IMR-90 (cell line): ENCODE measurements around the gene TMEM41A. TPM values are rescaled to one million over a fixed set of nuclear protein-coding genes. Genes with fewer than 3 reads are reported as not detected.

Experiments used
- ATAC-seq: fragments of 200-7000 bp; cut with Tn5 transposase; 2 replicates; pipeline ENCODE4 v1.9.1; 2020; ENCODE audit warnings: low read depth, mild to moderate bottlenecking, moderate library complexity
- BruUV-seq: library from RNA; stranded (reverse); fragments of 400-500 nt; replicated peaks from 2 replicates; lab custom pipeline; 2021; lab: Mats Ljungman, UMichigan
- CTCF ChIA-PET: fragments of 300-600 bp; formaldehyde crosslinking; extraction: SDS; loops from one replicate; lab custom pipeline; 2021; ENCODE audit warnings: antibody characterized with exemption; lab: Yijun Ruan, JAX
- POLR2A ChIA-PET: fragments of 300-600 bp; sonication (Branson Sonifier 250); formaldehyde crosslinking; loops from one replicate; lab custom pipeline; 2022; ENCODE audit warnings: antibody characterized with exemption; ENCODE audit not compliant: unreplicated experiment; lab: Charles Lee
- DNase-seq: peaks from one replicate; pipeline ENCODE4 v3.0.0; 2013
- H2AFZ ChIP-seq: replicated peaks from 2 replicates; pipeline ENCODE3; 2013; ENCODE audit warnings: low read length, mild to moderate bottlenecking; ENCODE audit not compliant: poor library complexity
- H2AK5ac ChIP-seq: 2 replicates; pipeline ENCODE4 v1.6.1; 2013; ENCODE audit warnings: low read depth, low read length, inconsistent platforms
- H2AK9ac ChIP-seq: replicated peaks from 2 replicates; pipeline ENCODE3; 2013; ENCODE audit warnings: mild to moderate bottlenecking, low read depth, low read length, moderate library complexity; ENCODE audit not compliant: poor library complexity
- H2BK120ac ChIP-seq: 2 replicates; pipeline ENCODE4 v1.6.1; 2013; ENCODE audit warnings: low read depth, low read length, inconsistent platforms
- H2BK15ac ChIP-seq: 3 replicates; pipeline ENCODE4 v1.6.1; 2013; ENCODE audit warnings: low read depth, low read length, inconsistent platforms
- H2BK20ac ChIP-seq: 2 replicates; pipeline ENCODE4 v1.6.1; 2013; ENCODE audit warnings: low read depth, mild to moderate bottlenecking, inconsistent platforms, low read length, moderate library complexity
- H2BK5ac ChIP-seq: 2 replicates; pipeline ENCODE4 v1.6.1; 2013; ENCODE audit warnings: mild to moderate bottlenecking, low read depth, low read length, inconsistent platforms; ENCODE audit not compliant: poor library complexity, severe bottlenecking
- H3K14ac ChIP-seq: replicated peaks from 2 replicates; pipeline ENCODE4 v1.6.1; 2013; ENCODE audit warnings: low read depth, low read length, inconsistent platforms
- H3K18ac ChIP-seq: 2 replicates; pipeline ENCODE4 v1.6.1; 2013; ENCODE audit warnings: low read depth, low read length, control low read depth
- H3K23ac ChIP-seq: 2 replicates; pipeline ENCODE4 v1.6.1; 2013; ENCODE audit warnings: low read depth, low read length, inconsistent platforms
- H3K27ac ChIP-seq: 2 replicates; pipeline ENCODE4 v1.5.1; 2013; ENCODE audit warnings: mild to moderate bottlenecking, control low read depth, low read length; ENCODE audit not compliant: insufficient read depth
- H3K27me3 ChIP-seq: 2 replicates; pipeline ENCODE4 v1.6.1; 2013; ENCODE audit warnings: low read length; ENCODE audit not compliant: control insufficient read depth, insufficient read depth
- H3K36me3 ChIP-seq: 2 replicates; pipeline ENCODE4 v1.6.1; 2013; ENCODE audit warnings: low read length, mixed read lengths; ENCODE audit not compliant: control insufficient read depth, insufficient read depth
- H3K4ac ChIP-seq: 2 replicates; pipeline ENCODE4 v1.6.1; 2013; ENCODE audit warnings: low read depth, low read length, inconsistent platforms
- H3K4me1 ChIP-seq: 2 replicates; pipeline ENCODE4 v1.6.1; 2013; ENCODE audit warnings: low read length, mixed read lengths; ENCODE audit not compliant: control insufficient read depth, insufficient read depth
- H3K4me2 ChIP-seq: 2 replicates; pipeline ENCODE4 v1.6.1; 2013; ENCODE audit warnings: low read depth, mild to moderate bottlenecking, control low read depth, low read length, moderate library complexity
- H3K4me3 ChIP-seq: 2 replicates; pipeline ENCODE4 v1.5.1; 2013; ENCODE audit warnings: low read depth, mild to moderate bottlenecking, control low read depth, low read length, moderate library complexity; ENCODE audit not compliant: insufficient read depth
- H3K56ac ChIP-seq: 2 replicates; pipeline ENCODE4 v1.6.1; 2013; ENCODE audit warnings: low read length, inconsistent platforms; ENCODE audit not compliant: insufficient read depth; ENCODE audit errors: extremely low read depth
- H3K79me1 ChIP-seq, 2 experiments: 2 replicates each; pipeline ENCODE4 v1.6.1; 2013; ENCODE audit warnings: low read length in 2 of 2, inconsistent platforms in 1 of 2, low read depth in 1 of 2
- H3K9ac ChIP-seq: 2 replicates; pipeline ENCODE4 v1.6.1; 2013; ENCODE audit warnings: low read depth, low read length, control low read depth
- H3K9me1 ChIP-seq: 2 replicates; pipeline ENCODE4 v1.6.1; 2013; ENCODE audit warnings: low read length, inconsistent platforms; ENCODE audit not compliant: insufficient read depth
- H3K9me3 ChIP-seq: 2 replicates; pipeline ENCODE4 v1.6.1; 2013; ENCODE audit warnings: low read length; ENCODE audit not compliant: control insufficient read depth, insufficient read depth
- H4K20me1 ChIP-seq: 2 replicates; pipeline ENCODE4 v1.6.1; 2013; ENCODE audit warnings: low read length, inconsistent platforms; ENCODE audit not compliant: insufficient read depth
- H4K5ac ChIP-seq: 2 replicates; pipeline ENCODE4 v1.6.1; 2013; ENCODE audit warnings: mild to moderate bottlenecking, low read depth, low read length, control low read depth
- H4K8ac ChIP-seq, 2 experiments: 2 replicates each; pipeline ENCODE4 v1.6.1; 2013; ENCODE audit warnings: low read depth in 2 of 2, low read length in 2 of 2, control low read depth in 1 of 2, inconsistent platforms in 1 of 2
- H4K91ac ChIP-seq: 2 replicates; pipeline ENCODE4 v1.6.1; 2013; ENCODE audit warnings: low read depth, low read length, inconsistent platforms; ENCODE audit not compliant: insufficient read depth
- NFE2L2 ChIP-seq: fragments of 150-350 bp; IDR thresholded peaks from 2 replicates; pipeline ENCODE4 v1.6.1; 2016; ENCODE audit warnings: low read depth, mild to moderate bottlenecking, low read length
- WGBS, 2 experiments: methylation state at CpG; one replicate each; pipeline versions ENCODE4 v1.1.5 to v1.1.7; 2013; ENCODE audit warnings: missing lambda C conversion rate in 2 of 2; ENCODE audit not compliant: insufficient read length in 1 of 2; ENCODE audit errors: extremely low coverage in 2 of 2; 5-methylcytosine and 5-hydroxymethylcytosine counted together
- dilution Hi-C: fragments of 300-500 bp; cut with HindIII; formaldehyde crosslinking; loops from one replicate; pipeline ENCODE4 v1.14.3; 2018; ENCODE audit warnings: low sequenced_read_pairs; ENCODE audit not compliant: unreplicated experiment
- in situ Hi-C: fragments of 300-500 bp; cut with MboI; formaldehyde crosslinking; loops from 3 replicates; pipeline ENCODE4 v1.14.3; 2019; ENCODE audit warnings: low sequenced_read_pairs, inconsistent platforms, mixed read lengths
- intact Hi-C: fragments of 100-400 bp; cut with micrococcal nuclease; formaldehyde crosslinking; loops from 2 replicates; pipeline ENCODE4 v1.10.0; 2022
- polyA plus RNA-seq, 3 experiments: library from polyadenylated mRNA; depleted of rRNA; stranded (reverse); fragments of >200 nt; gene quantifications; 2 replicates each; pipeline ENCODE4 v1.2.3, GENCODE V29; 2012; ENCODE audit warnings: low replicate concordance in 1 of 3
- total RNA-seq: library from RNA; depleted of rRNA; stranded (reverse); fragments of >200 nt; gene quantifications from 2 replicates; pipeline ENCODE4 v1.2.3, GENCODE V29; 2012
- TF ChIP-seq, protein P1 (sequence below): fragments of 150-350 bp; IDR thresholded peaks from 2 replicates; pipeline ENCODE4 v1.6.1; 2016; ENCODE audit warnings: low read depth, mild to moderate bottlenecking, low read length, moderate library complexity, borderline replicate concordance

Gene TMEM41A
- total and polyA plus RNA-seq, 2 of the 4 experiments (the other 2 are of a cell fraction), result 10.6 to 12.5 TPM

DNA sequence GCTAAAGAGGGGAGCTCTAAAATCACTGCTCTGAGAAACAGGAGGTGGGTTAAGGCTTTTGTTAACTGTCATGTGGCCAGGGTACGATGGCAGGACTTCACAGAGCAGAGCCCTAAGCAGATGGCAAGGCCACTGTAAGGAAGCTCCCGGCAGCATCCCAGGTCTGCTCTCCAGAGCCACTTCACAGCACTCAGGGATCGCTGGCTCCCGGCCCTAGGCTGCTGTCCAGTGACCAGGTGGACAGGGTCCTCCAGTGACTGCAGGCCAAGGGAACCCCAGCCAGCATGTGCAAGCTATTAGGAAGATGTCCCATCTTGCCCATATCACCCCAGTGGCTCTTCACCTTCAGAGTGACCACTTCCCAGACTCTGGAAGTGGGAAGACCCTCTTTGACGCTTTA is 10.4 kb downstream of the TMEM41A start:
- Histone ChIP-seq H2BK120ac (no peak overlapping the region), H4K8ac (no peak overlapping the region), H2AFZ (no peak overlapping the region), H3K4me2 (no peak overlapping the region), H3K4ac (no peak overlapping the region), H2BK20ac (no peak overlapping the region), H3K18ac (no peak overlapping the region), H2AK9ac (no peak overlapping the region), H3K56ac (no peak overlapping the region), H2BK15ac (no peak overlapping the region), H3K4me3 (no peak overlapping the region), H4K91ac (no peak overlapping the region), H3K36me3 (peaks cover 11% of the 10 kb centered on the region), H3K9me1 (no peaks in the 10 kb centered on the region; the same call in 1 of the 2 replicates), H4K20me1 (no peaks in the 10 kb centered on the region), H3K9me3 (no peaks in the 10 kb centered on the region), H3K4me1 (no peaks in the 10 kb centered on the region), H2BK5ac (no peak overlapping the region), H3K23ac (no peak overlapping the region), H3K14ac (no peak overlapping the region), H3K9ac (no peak overlapping the region), H3K79me1 (peaks cover 0 to 4% of the 10 kb centered on the region in 2 experiments; a peak in 1 of 4 replicates), H2AK5ac (no peak overlapping the region), H3K27me3 (no peaks in the 10 kb centered on the region), H4K5ac (no peak overlapping the region), H3K27ac (no peak overlapping the region)
- ChIA-PET POLR2A (no interaction called here), CTCF (no interaction called here)
- in situ Hi-C loops (no loop called here), intact Hi-C loops (no loop called here), dilution Hi-C loops (no loop called here)
- DNase-seq, result no peak
- no peak for TF ChIP-seq NFE2L2
- TF ChIP-seq, protein P1, sequence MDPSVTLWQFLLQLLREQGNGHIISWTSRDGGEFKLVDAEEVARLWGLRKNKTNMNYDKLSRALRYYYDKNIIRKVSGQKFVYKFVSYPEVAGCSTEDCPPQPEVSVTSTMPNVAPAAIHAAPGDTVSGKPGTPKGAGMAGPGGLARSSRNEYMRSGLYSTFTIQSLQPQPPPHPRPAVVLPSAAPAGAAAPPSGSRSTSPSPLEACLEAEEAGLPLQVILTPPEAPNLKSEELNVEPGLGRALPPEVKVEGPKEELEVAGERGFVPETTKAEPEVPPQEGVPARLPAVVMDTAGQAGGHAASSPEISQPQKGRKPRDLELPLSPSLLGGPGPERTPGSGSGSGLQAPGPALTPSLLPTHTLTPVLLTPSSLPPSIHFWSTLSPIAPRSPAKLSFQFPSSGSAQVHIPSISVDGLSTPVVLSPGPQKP, result no peak
- BruUV-seq, result no TSS peak
- WGBS, 2 experiments, result 87% methylated on average over 3 of the region's 5 CpGs; no CpG with 5 or more reads in 1 of the 2 experiments
- ATAC-seq, result no peak
